Stimulated activated effector memory CD8-positive, alpha-beta T cell treated with anti-CD3 and anti-CD28 coated beads, Interleukin-12 subunit alpha, Interleukin-12 subunit beta, amount 100 ng/mL, for 72 hours (primary cell): ENCODE measurements around the gene RLN3.
A peak's percentile ranks its signal among the peaks of the same experiment; 100 is the strongest.
"Not testable (repeated sequence)": the region's sequence is repeated elsewhere in the genome, so short reads cannot be mapped to it uniquely, and the experiment has no call there.

Experiments used
- ATAC-seq: fragments of 150-1000 bp; cut with Tn5 transposase; 2 replicates; pipeline ENCODE4 v1.10.0; 2021
- DNase-seq, 2 donors: peaks; one replicate each; pipeline ENCODE4 v3.0.0; 2021 to 2022; ENCODE audit warnings: low spot score in 2 of 2
- H3K27ac Mint-ChIP-seq: one replicate; pipeline ENCODE4 v1.8.0; 2022; ENCODE audit warnings: mild to moderate bottlenecking, mixed read lengths
- H3K36me3 Mint-ChIP-seq: one replicate; pipeline ENCODE4 v1.8.0; 2022; ENCODE audit warnings: mild to moderate bottlenecking, mixed read lengths
- H3K4me1 Mint-ChIP-seq: one replicate; pipeline ENCODE4 v1.8.0; 2022; ENCODE audit warnings: mixed read lengths
- H3K4me3 Mint-ChIP-seq: one replicate; pipeline ENCODE4 v1.8.0; 2022; ENCODE audit warnings: mild to moderate bottlenecking, mixed read lengths
- H3K9me3 Mint-ChIP-seq: one replicate; pipeline ENCODE4 v1.8.0; 2022; ENCODE audit warnings: mixed read lengths

RLN3 gene

GRCh38 chr19:14003251-14004055 is 24.5 kb upstream of the RLN3 start:
- Mint-ChIP-seq H3K4me1 (peaks cover 37% of the 10 kb centered on the region), H3K27ac (peak overlapping the region; percentile 97), H3K4me3 (peak overlapping the region; percentile 70), H3K9me3 (no peaks in the 10 kb centered on the region), H3K36me3 (peaks cover 37% of the 10 kb centered on the region)
- DNase-seq (no peak), ATAC-seq (no peak)

- no peak for DNase-seq
These were observed 23.2 kb upstream of the RLN3 start for GRCh38 chr19:14004619-14005348.

GRCh38 chr19:14005349-14006084 is 22.4 kb upstream of the RLN3 start:
- H3K9me3 Mint-ChIP-seq, result no peaks in the 10 kb centered on the region
- H3K4me1 Mint-ChIP-seq, result peaks cover 37% of the 10 kb centered on the region
- DNase-seq, result peak; percentile 78 to 94
- H3K36me3 Mint-ChIP-seq, result peaks cover 39% of the 10 kb centered on the region
- peak; percentile 59 for ATAC-seq
- peak overlapping the region; percentile 98 for H3K27ac Mint-ChIP-seq
- peak overlapping the region; percentile 84 for H3K4me3 Mint-ChIP-seq

More at GRCh38 chr19:14004619-14005348, 23.2 kb upstream of the RLN3 start:
- peaks cover 37% of the 10 kb centered on the region for H3K4me1 Mint-ChIP-seq
- peak overlapping the region; percentile 84 for H3K4me3 Mint-ChIP-seq
- H3K9me3 Mint-ChIP-seq, result no peaks in the 10 kb centered on the region
- no peak for ATAC-seq
- peaks cover 39% of the 10 kb centered on the region for H3K36me3 Mint-ChIP-seq
- peak overlapping the region; percentile 98 for H3K27ac Mint-ChIP-seq

GRCh38 chr19:14006085-14006765 is 21.7 kb upstream of the RLN3 start, which contains the start of gene RFX1:
RFX1 (minus strand) TSS chr19:14006320; CDS start chr19:13993843, 12,477 bp downstream.
- peaks cover 39% of the 10 kb centered on the region for H3K36me3 Mint-ChIP-seq
- DNase-seq (peak; percentile 100), ATAC-seq (peak; percentile 87)
- H3K4me1 Mint-ChIP-seq, result peaks cover 31% of the 10 kb centered on the region
- no peaks in the 10 kb centered on the region for H3K9me3 Mint-ChIP-seq
- H3K4me3 Mint-ChIP-seq, result peak within 1 kb of the TSS; percentile 84
- H3K27ac Mint-ChIP-seq, result peak within 1 kb of the TSS; percentile 98

GRCh38 chr19:14006766-14007562 is 21.0 kb upstream of the RLN3 start:
- Mint-ChIP-seq H3K4me3 (peak overlapping the region; percentile 84), H3K36me3 (peaks cover 39% of the 10 kb centered on the region), H3K27ac (peak overlapping the region; percentile 98), H3K9me3 (no peaks in the 10 kb centered on the region), H3K4me1 (peaks cover 29% of the 10 kb centered on the region)
- ATAC-seq, result peak; percentile 44
- peak in 1 of 2 donors; percentile 80 for DNase-seq

- DNase-seq (no peak), ATAC-seq (no peak)
- Mint-ChIP-seq H3K9me3 (no peaks in the 10 kb centered on the region), H3K27ac (no peak overlapping the region), H3K36me3 (peaks cover 13% of the 10 kb centered on the region), H3K4me1 (no peaks in the 10 kb centered on the region), H3K4me3 (no peak overlapping the region)
These were observed 15.5 kb upstream of the RLN3 start for GRCh38 chr19:14012378-14012915.

- Mint-ChIP-seq H3K9me3 (no peaks in the 10 kb centered on the region), H3K27ac (no peak overlapping the region), H3K4me3 (no peak overlapping the region), H3K4me1 (no peaks in the 10 kb centered on the region), H3K36me3 (no peaks in the 10 kb centered on the region)
- DNase-seq (no peak), ATAC-seq (peak; percentile 24)
These were observed 12.4 kb upstream of the RLN3 start for GRCh38 chr19:14015524-14016035.

GRCh38 chr19:14019100-14019499 is 8.8 kb upstream of the RLN3 start:
- no peak overlapping the region for H3K4me3 Mint-ChIP-seq
- no peak overlapping the region for H3K27ac Mint-ChIP-seq
- no peak for DNase-seq

GRCh38 chr19:14019739-14020138 is 8.2 kb upstream of the RLN3 start:
- not testable (repeated sequence) for H3K4me1 Mint-ChIP-seq, H3K9me3 Mint-ChIP-seq, ATAC-seq, H3K4me3 Mint-ChIP-seq, DNase-seq, H3K27ac Mint-ChIP-seq, H3K36me3 Mint-ChIP-seq

More at GRCh38 chr19:14019100-14019499, 8.8 kb upstream of the RLN3 start:
- H3K36me3 Mint-ChIP-seq, result no peaks in the 10 kb centered on the region
- H3K9me3 Mint-ChIP-seq, result no peaks in the 10 kb centered on the region
- no peaks in the 10 kb centered on the region for H3K4me1 Mint-ChIP-seq
- no peak for ATAC-seq

GRCh38 chr19:14021474-14021873 is 6.5 kb upstream of the RLN3 start:
- DNase-seq (no peak), ATAC-seq (no peak)
- H3K36me3 Mint-ChIP-seq, result no peaks in the 10 kb centered on the region
- no peaks in the 10 kb centered on the region for H3K9me3 Mint-ChIP-seq
- H3K4me1 Mint-ChIP-seq, result no peaks in the 10 kb centered on the region
- no peak overlapping the region for H3K4me3 Mint-ChIP-seq
- H3K27ac Mint-ChIP-seq, result no peak overlapping the region

- no peak overlapping the region for H3K4me3 Mint-ChIP-seq
- no peak for DNase-seq
- H3K4me1 Mint-ChIP-seq, result no peaks in the 10 kb centered on the region
- H3K36me3 Mint-ChIP-seq, result no peaks in the 10 kb centered on the region
- ATAC-seq, result no peak
- no peaks in the 10 kb centered on the region for H3K9me3 Mint-ChIP-seq
- no peak overlapping the region for H3K27ac Mint-ChIP-seq
These were observed 5.5 kb upstream of the RLN3 start for GRCh38 chr19:14022469-14022868.

- no peaks in the 10 kb centered on the region for H3K36me3 Mint-ChIP-seq
- H3K9me3 Mint-ChIP-seq, result no peaks in the 10 kb centered on the region
- H3K27ac Mint-ChIP-seq, result peak overlapping the region; percentile 80
- no peaks in the 10 kb centered on the region for H3K4me1 Mint-ChIP-seq
- DNase-seq, result no peak
- ATAC-seq, result no peak
- no peak overlapping the region for H3K4me3 Mint-ChIP-seq
These were observed 4.3 kb upstream of the RLN3 start for GRCh38 chr19:14023404-14024235.

- not testable (repeated sequence) for ATAC-seq, H3K4me3 Mint-ChIP-seq, H3K36me3 Mint-ChIP-seq, H3K27ac Mint-ChIP-seq, H3K9me3 Mint-ChIP-seq, H3K4me1 Mint-ChIP-seq, DNase-seq
These were observed 1.2 kb upstream of the RLN3 start for GRCh38 chr19:14026652-14027192.
